Lung (tissue), 12 donors: ENCODE results near the gene NOS1AP. TPM values are rescaled to one million over a fixed set of nuclear protein-coding genes. Genes with fewer than 3 reads are reported as not detected.
A peak's percentile ranks its signal among the peaks of the same experiment; 100 is the strongest.
"Not testable (repeated sequence)": the region's sequence is repeated elsewhere in the genome, so short reads cannot be mapped to it uniquely, and the experiment has no call there.

Experiments used
- ATAC-seq: fragments of 200-7000 bp; cut with Tn5 transposase; one replicate; pipeline ENCODE4 v1.9.1; 2020; ENCODE audit warnings: moderate number of reproducible peaks; ENCODE audit not compliant: insufficient read depth, low FRiP score
- DNase-seq, 3 donors: peaks; one replicate each; pipeline ENCODE4 v3.0.0-alpha.2; 2013 to 2017
- H3K27ac ChIP-seq, 2 donors: one replicate each; pipeline ENCODE4 v1.5.1; 2013; ENCODE audit warnings: mild to moderate bottlenecking in 2 of 2, moderate library complexity in 2 of 2, control low read depth in 1 of 2, inconsistent platforms in 1 of 2, low read depth in 1 of 2, low read length in 1 of 2
- H3K27me3 ChIP-seq, 3 donors: one replicate each; pipeline ENCODE4 v1.5.1; 2013; ENCODE audit warnings: low read length in 2 of 3; ENCODE audit not compliant: control insufficient read depth in 3 of 3, insufficient read depth in 3 of 3
- H3K36me3 ChIP-seq, 4 donors: one replicate each; pipeline ENCODE4 v1.5.1; 2013; ENCODE audit warnings: low read length in 4 of 4, mild to moderate bottlenecking in 1 of 4, moderate library complexity in 1 of 4; ENCODE audit not compliant: control insufficient read depth in 4 of 4, insufficient read depth in 4 of 4
- H3K4me1 ChIP-seq, 5 donors: one replicate each; pipeline ENCODE4 v1.5.1; 2013; ENCODE audit warnings: low read length in 5 of 5, mild to moderate bottlenecking in 2 of 5, moderate library complexity in 1 of 5; ENCODE audit not compliant: control insufficient read depth in 5 of 5, insufficient read depth in 5 of 5
- H3K4me3 ChIP-seq: one replicate; pipeline ENCODE4 v1.5.1; 2013; ENCODE audit warnings: mild to moderate bottlenecking, control low read depth, moderate library complexity
- H3K9ac ChIP-seq, 2 donors: one replicate each; pipeline ENCODE4 v1.5.1; 2013; ENCODE audit warnings: low read length in 2 of 2, control low read depth in 1 of 2; ENCODE audit not compliant: insufficient read depth in 1 of 2
- H3K9me3 ChIP-seq, 4 donors: one replicate each; pipeline ENCODE4 v1.5.1; 2013; ENCODE audit warnings: low read length in 3 of 4, mild to moderate bottlenecking in 1 of 4, moderate library complexity in 1 of 4; ENCODE audit not compliant: control insufficient read depth in 4 of 4, insufficient read depth in 3 of 4
- CTCF ChIP-seq: IDR thresholded peaks from 2 replicates; pipeline ENCODE4 v1.5.1; 2012; ENCODE audit warnings: mild to moderate bottlenecking; ENCODE audit errors: control extremely low read depth, extremely low read depth
- WGBS, 2 donors: extraction: QIAGEN DNeasy Blood & Tissue Kit; methylation state at CpG; one replicate each; pipeline ENCODE4 v1.1.7; 2013; 5-methylcytosine and 5-hydroxymethylcytosine counted together
- polyA plus RNA-seq, 2 donors: library from polyadenylated mRNA; stranded (reverse); fragments of 200-250 nt; gene quantifications; one replicate each; pipeline ENCODE4 v1.2.1, GENCODE V29; 2013
- total RNA-seq, 2 donors: library from RNA; depleted of rRNA in 1 of 2; stranded (reverse); fragments of >200 nt in 1 of 2; gene quantifications; one replicate each; pipeline ENCODE4 v1.2.1, GENCODE V29; 2014 to 2021
- donor health status: control.
- donor health status: control.
- donor health status: Bipolar disorder and iron deficiency.
- donor health status: healthy.
- donor health status: DM: yes; HTN: yes; CAD: no.

The NOS1AP gene
- total and polyA plus RNA-seq, 4 donors, result 0.57 to 5.0 (median 1.2) TPM

- DNase-seq, result no peak
- Histone ChIP-seq H3K27me3 (peaks cover 0 to 13% (median 0%) of the 10 kb centered on the region in 3 donors), H3K9me3 (no peaks in the 10 kb centered on the region), H3K4me1 (peaks cover under 1 to 20% (median 8%) of the 10 kb centered on the region in 5 donors), H3K27ac (no peak overlapping the region), H3K9ac (no peak overlapping the region), H3K4me3 (no peak overlapping the region), H3K36me3 (no peaks in the 10 kb centered on the region)
- 36 to 58% methylated on average over 2 of the region's 2 CpGs for WGBS, 2 donors
- TF ChIP-seq CTCF, result no peak
- no peak for ATAC-seq
These were observed 4.5 kb upstream of the NOS1AP start for GRCh38 chr1:162065016-162065415.

DNA sequence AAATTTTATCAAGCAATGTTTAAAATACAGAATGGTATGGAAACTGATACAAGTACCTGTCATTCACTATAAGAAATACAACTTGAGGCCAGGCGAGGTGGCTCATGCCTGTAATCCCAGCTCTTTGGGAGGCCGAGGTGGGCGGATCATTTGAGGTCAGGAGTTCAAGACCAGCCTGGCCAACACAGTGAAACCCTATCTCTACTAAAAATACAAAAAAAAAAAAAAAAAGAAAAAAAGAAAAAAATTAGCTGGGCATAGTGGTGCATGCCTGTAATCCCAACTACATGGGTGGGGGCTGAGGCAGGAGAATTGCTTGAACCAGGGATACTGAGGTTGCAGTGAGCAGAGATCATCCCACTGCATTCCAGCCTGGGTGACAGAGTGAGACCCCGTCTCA is 2.7 kb upstream of the NOS1AP start:
- H3K9ac ChIP-seq, H3K27ac ChIP-seq, H3K4me3 ChIP-seq, ATAC-seq, H3K36me3 ChIP-seq, H3K9me3 ChIP-seq, DNase-seq: not testable (repeated sequence)
- Histone ChIP-seq H3K4me1 (peaks cover 8 to 34% (median 10%) of the 10 kb centered on the region in 5 donors), H3K27me3 (peaks cover 0 to 13% (median 0%) of the 10 kb centered on the region in 3 donors)
- 88 to 90% methylated on average over 4 of the region's 4 CpGs for WGBS, 2 donors

DNA sequence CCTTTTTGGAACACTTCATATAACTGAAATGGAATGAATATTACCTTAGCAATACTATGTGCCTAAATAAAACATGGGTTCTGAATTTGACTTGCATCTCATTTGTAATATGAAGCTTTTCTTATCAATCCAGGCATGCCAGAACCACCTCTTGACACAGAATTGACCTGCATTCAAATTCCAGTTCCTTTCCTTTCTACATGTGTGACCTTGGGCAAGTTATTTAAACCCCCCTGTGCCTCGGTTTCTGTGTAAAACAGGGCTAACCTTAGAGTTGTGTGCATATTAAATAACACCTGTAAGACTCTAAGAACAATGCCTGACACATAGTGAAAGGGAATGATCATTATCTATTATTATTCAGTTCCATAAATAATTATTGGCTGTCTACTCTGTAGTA is 2.0 kb upstream of the NOS1AP start:
- Histone ChIP-seq H3K36me3 (no peaks in the 10 kb centered on the region), H3K27ac (no peak overlapping the region), H3K27me3 (peaks cover 0 to 13% (median 0%) of the 10 kb centered on the region in 3 donors), H3K4me1 (peaks cover 8 to 34% (median 10%) of the 10 kb centered on the region in 5 donors), H3K4me3 (no peak overlapping the region), H3K9me3 (no peaks in the 10 kb centered on the region), H3K9ac (no peak overlapping the region)
- TF ChIP-seq CTCF, result no peak
- ATAC-seq (no peak), DNase-seq (peak in 2 of 3 donors; percentile 16 to 17)
- 63 to 77% methylated on average over 1 of the region's 1 CpG for WGBS, 2 donors

DNA sequence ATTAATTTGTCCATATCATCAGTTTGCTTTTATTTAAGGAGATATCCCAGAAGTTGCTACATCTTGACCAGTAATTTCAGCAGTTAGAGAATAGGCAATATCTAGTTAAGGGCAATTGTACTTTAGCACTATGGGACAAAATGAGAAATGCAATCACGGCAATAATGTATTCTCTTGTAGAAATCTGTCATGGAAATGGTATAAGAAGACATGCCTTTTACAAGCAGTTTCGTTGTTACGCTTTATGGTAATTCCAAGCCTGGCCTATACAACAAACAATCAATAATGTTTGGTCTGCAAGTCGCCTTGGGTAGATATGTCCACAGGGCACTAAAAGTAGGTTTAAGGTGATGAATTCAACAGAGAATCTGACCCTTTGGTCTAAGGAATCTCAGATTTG is 1.2 kb upstream of the NOS1AP start:
- H3K4me3 ChIP-seq, result no peak overlapping the region
- DNase-seq, result no peak
- no peak for TF ChIP-seq CTCF
- ATAC-seq, result no peak
- no peaks in the 10 kb centered on the region for H3K9me3 ChIP-seq
- H3K27me3 ChIP-seq, result peaks cover 0 to 13% (median 0%) of the 10 kb centered on the region in 3 donors
- WGBS, 2 donors, result 95 to 97% methylated on average over 4 of the region's 4 CpGs
- no peak overlapping the region for H3K9ac ChIP-seq
- H3K36me3 ChIP-seq, result no peaks in the 10 kb centered on the region
- peaks cover 3 to 28% (median 8%) of the 10 kb centered on the region in 5 donors for H3K4me1 ChIP-seq
- no peak overlapping the region for H3K27ac ChIP-seq
